Measurements from ENCODE around the gene ESR1.

The ESR1 gene

GRCh38 chr6:152151920-152152319 lies 344.4 kb downstream of the ESR1 start:
- no peak for TF ChIP-seq CTCF (IDR thresholded peaks at IDR 0.05; ENCODE audit: low read depth, low read length)
- no peaks in the 10 kb centered on the region for H3K36me3 ChIP-seq
- no peak for DNase-seq

GRCh38 chr6:152154559-152155356 lies 347.3 kb downstream of the ESR1 start:
- H3K27ac ChIP-seq: no peak overlapping the region
- no peaks in the 10 kb centered on the region for H3K27me3 ChIP-seq (ENCODE audit: insufficient read depth, low read depth, severe bottlenecking)
- H3K4me3 ChIP-seq (ENCODE audit: low read depth, low read length): no peak overlapping the region
- TF ChIP-seq CTCF (IDR thresholded peaks at IDR 0.05; ENCODE audit: low read depth, low read length): no peak
- H3K9me3 ChIP-seq (ENCODE audit: severe bottlenecking): no peaks in the 10 kb centered on the region
- no peaks in the 10 kb centered on the region for H3K36me3 ChIP-seq
- DNase-seq: no peak

More at GRCh38 chr6:152151920-152152319, 344.4 kb downstream of the ESR1 start:
- Histone ChIP-seq H3K4me3 (ENCODE audit: low read depth, low read length) (no peak overlapping the region), H3K27ac (no peak overlapping the region), H3K27me3 (ENCODE audit: insufficient read depth, low read depth, severe bottlenecking) (no peaks in the 10 kb centered on the region), H3K9me3 (ENCODE audit: severe bottlenecking) (no peaks in the 10 kb centered on the region)

GRCh38 chr6:152155792-152156191 lies 348.3 kb downstream of the ESR1 start:
- TF ChIP-seq CTCF (IDR thresholded peaks at IDR 0.05; ENCODE audit: low read depth, low read length): no peak
- Histone ChIP-seq H3K27me3 (ENCODE audit: insufficient read depth, low read depth, severe bottlenecking) (no peaks in the 10 kb centered on the region), H3K4me3 (ENCODE audit: low read depth, low read length) (no peak overlapping the region), H3K36me3 (no peaks in the 10 kb centered on the region), H3K9me3 (ENCODE audit: severe bottlenecking) (no peaks in the 10 kb centered on the region), H3K27ac (no peak overlapping the region)
- DNase-seq: no peak

GRCh38 chr6:152160346-152160745 lies 352.9 kb downstream of the ESR1 start:
- no peak for TF ChIP-seq CTCF (IDR thresholded peaks at IDR 0.05; ENCODE audit: low read depth, low read length)
- no peak for DNase-seq
- Histone ChIP-seq H3K9me3 (ENCODE audit: severe bottlenecking) (no peaks in the 10 kb centered on the region), H3K27ac (no peak overlapping the region), H3K4me3 (ENCODE audit: low read depth, low read length) (no peak overlapping the region), H3K36me3 (no peaks in the 10 kb centered on the region), H3K27me3 (ENCODE audit: insufficient read depth, low read depth, severe bottlenecking) (no peaks in the 10 kb centered on the region)

DNA sequence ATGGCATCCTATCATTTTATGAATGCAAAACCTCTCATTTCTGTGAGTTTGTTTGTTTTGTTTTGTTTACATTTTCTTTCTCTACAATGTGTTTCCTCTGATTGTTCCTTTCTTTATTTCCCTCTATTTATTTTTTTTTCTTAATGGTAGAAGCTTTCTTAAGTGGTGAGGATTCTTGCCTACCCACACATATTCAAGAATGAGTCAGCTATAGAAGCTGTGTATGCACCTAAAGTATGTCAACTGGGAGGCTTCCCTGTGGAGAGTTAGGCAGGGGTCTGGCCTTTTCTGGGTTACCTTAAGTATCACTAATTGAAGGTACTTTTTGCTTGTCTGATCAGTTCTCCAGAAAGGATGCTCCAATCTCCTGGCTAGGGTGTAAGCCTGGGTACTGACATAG lies 354.0 kb downstream of the ESR1 start:
- Histone ChIP-seq H3K27ac (no peak overlapping the region), H3K4me3 (ENCODE audit: low read depth, low read length) (no peak overlapping the region), H3K9me3 (ENCODE audit: severe bottlenecking) (no peaks in the 10 kb centered on the region), H3K36me3 (no peaks in the 10 kb centered on the region), H3K27me3 (ENCODE audit: insufficient read depth, low read depth, severe bottlenecking) (no peaks in the 10 kb centered on the region)
- no peak for DNase-seq
- TF ChIP-seq CTCF (IDR thresholded peaks at IDR 0.05; ENCODE audit: low read depth, low read length): no peak

- Histone ChIP-seq H3K36me3 (no peaks in the 10 kb centered on the region), H3K4me3 (ENCODE audit: low read depth, low read length) (no peak overlapping the region), H3K27ac (no peak overlapping the region), H3K9me3 (ENCODE audit: severe bottlenecking) (no peaks in the 10 kb centered on the region), H3K27me3 (ENCODE audit: insufficient read depth, low read depth, severe bottlenecking) (no peaks in the 10 kb centered on the region)
- TF ChIP-seq CTCF (IDR thresholded peaks at IDR 0.05; ENCODE audit: low read depth, low read length): no peak
- no peak for DNase-seq
These were observed 357.5 kb downstream of the ESR1 start for GRCh38 chr6:152164957-152165356.

Measured in WERI-Rb-1 (cell line).